Subcutaneous adipose tissue (tissue), 4 donors: ENCODE results near the gene F3. TPM values are rescaled to one million over a fixed set of nuclear protein-coding genes. Genes with fewer than 3 reads are reported as not detected.

Source experiments
- total RNA-seq, 4 donors: library from RNA; depleted of rRNA; stranded (reverse); fragments of >200 nt; gene quantifications; one replicate each; pipeline ENCODE4 v1.1.0, GENCODE V29; 2016
- TF ChIP-seq, protein P1 (sequence below): fragments of 450-650 bp; IDR thresholded peaks from one replicate; pipeline ENCODE4 v1.5.1; 2016; ENCODE audit warnings: low read depth, mild to moderate bottlenecking, control low read depth, antibody characterized with exemption, moderate library complexity

The F3 gene
- total RNA-seq, 4 donors from 2014 or later, result 123 to 499 (median 164) TPM

DNA sequence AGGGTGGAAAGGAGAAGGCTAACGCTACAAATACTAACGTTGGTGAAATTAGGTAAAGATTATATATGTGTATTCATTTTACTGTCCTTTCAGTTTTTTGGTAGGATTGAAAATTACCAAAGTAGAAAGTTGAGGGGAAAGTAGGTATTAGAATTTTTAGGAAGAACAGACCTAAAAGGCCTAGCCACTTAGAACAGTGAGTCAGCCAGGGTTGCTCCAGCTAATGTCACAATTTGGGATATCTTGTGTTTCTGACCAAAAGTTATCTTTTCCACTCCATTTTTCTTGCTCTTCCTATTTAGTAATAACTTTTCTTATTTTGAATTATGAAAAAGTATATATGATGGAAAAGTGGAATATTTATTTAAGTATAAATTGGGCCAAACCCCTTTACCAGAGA is 40.1 kb downstream of the F3 start:
- TF ChIP-seq, protein P1, sequence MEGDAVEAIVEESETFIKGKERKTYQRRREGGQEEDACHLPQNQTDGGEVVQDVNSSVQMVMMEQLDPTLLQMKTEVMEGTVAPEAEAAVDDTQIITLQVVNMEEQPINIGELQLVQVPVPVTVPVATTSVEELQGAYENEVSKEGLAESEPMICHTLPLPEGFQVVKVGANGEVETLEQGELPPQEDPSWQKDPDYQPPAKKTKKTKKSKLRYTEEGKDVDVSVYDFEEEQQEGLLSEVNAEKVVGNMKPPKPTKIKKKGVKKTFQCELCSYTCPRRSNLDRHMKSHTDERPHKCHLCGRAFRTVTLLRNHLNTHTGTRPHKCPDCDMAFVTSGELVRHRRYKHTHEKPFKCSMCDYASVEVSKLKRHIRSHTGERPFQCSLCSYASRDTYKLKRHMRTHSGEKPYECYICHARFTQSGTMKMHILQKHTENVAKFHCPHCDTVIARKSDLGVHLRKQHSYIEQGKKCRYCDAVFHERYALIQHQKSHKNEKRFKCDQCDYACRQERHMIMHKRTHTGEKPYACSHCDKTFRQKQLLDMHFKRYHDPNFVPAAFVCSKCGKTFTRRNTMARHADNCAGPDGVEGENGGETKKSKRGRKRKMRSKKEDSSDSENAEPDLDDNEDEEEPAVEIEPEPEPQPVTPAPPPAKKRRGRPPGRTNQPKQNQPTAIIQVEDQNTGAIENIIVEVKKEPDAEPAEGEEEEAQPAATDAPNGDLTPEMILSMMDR, result no peak

GRCh38 chr1:94496076-94496755 is 45.3 kb downstream of the F3 start:
- TF ChIP-seq, protein P1, result no peak

- TF ChIP-seq, protein P1, result no peak
Measured at GRCh38 chr1:94490556-94490955, 51.0 kb downstream of the F3 start.

GRCh38 chr1:94486990-94487389 is 54.6 kb downstream of the F3 start:
- TF ChIP-seq, protein P1, result no peak

DNA sequence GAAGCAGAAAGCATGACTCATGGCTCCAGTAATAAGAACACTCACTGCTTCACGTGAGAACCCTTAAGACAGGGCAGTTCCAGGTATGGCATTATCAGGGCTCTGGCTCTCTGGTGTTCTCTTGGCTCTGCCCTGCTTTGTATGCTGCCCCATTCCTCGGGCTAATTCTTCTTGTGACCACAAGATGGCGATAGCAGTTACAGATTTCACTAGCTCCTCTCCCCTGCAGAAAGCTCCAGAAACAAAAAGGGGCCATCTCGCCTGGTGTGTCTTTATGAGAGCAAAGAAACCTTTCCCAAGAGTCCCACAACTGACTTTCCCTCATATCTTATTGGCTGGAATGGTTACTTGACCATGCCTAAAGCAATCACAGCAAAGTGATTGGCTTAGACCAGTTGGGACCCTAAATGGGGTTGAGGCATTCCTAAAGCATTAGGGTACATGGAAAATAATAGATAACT is 60.1 kb downstream of the F3 start:
- TF ChIP-seq, protein P1, result no peak

GRCh38 chr1:94479682-94480081 is 61.9 kb downstream of the F3 start:
- TF ChIP-seq, protein P1, result no peak

Other genes starting within 250 kb of the F3 start
- 10 to 100 TPM; 21.1 to 48.4 (median 28.0) TPM for gene ABCD3, start 123.4 kb downstream of the F3 start, total RNA-seq